ENCODE results near the gene TRMT1.

The TRMT1 gene

DNA sequence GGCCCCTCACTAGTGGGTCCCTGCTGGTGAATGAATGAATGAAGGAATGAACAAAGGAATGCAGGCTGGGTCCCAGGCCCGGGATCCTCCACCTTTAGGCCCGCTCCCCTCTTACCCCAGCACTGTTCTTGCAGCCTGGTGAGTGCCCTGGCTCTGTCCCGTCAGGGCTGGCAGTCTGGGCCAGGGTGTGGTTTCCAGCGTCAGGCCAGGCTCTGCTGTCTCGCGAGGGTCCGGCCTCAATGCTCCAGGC lies 14.2 kb downstream of the TRMT1 start:
- Histone ChIP-seq H3K36me3 (ENCODE audit: insufficient read depth, low read length) (peaks cover 2% of the 10 kb centered on the region), H3K79me2 (ENCODE audit: insufficient read depth, low read length) (no peaks in the 10 kb centered on the region), H3K4me1 (ENCODE audit: insufficient read depth, low read length) (peaks cover 36% of the 10 kb centered on the region), H3K27ac (ENCODE audit: low read length) (no peak overlapping the region), H3K4me3 (ENCODE audit: low read depth in 1 of 2, low read length in 2 of 2) (peak overlapping the region in 1 of 2 experiments; percentile 48; a peak in 2 of 4 replicates), H3K9ac (ENCODE audit: low read depth, low read length) (peak overlapping the region; percentile 44; the same call in 1 of the 2 replicates), H3K4me2 (ENCODE audit: insufficient read depth, low read length) (peak overlapping the region; percentile 55), H3K27me3 (ENCODE audit: insufficient read depth, low read length, poor library complexity) (peaks cover 9% of the 10 kb centered on the region), H3K9me3 (ENCODE audit: insufficient read depth, low read length, severe bottlenecking) (no peaks in the 10 kb centered on the region), H4K20me1 (ENCODE audit: insufficient read depth, low read length) (no peaks in the 10 kb centered on the region), H2AFZ (ENCODE audit: low read depth, low read length) (peak overlapping the region; percentile 30; the same call in 1 of the 2 replicates)
- TF ChIP-seq, protein P1, sequence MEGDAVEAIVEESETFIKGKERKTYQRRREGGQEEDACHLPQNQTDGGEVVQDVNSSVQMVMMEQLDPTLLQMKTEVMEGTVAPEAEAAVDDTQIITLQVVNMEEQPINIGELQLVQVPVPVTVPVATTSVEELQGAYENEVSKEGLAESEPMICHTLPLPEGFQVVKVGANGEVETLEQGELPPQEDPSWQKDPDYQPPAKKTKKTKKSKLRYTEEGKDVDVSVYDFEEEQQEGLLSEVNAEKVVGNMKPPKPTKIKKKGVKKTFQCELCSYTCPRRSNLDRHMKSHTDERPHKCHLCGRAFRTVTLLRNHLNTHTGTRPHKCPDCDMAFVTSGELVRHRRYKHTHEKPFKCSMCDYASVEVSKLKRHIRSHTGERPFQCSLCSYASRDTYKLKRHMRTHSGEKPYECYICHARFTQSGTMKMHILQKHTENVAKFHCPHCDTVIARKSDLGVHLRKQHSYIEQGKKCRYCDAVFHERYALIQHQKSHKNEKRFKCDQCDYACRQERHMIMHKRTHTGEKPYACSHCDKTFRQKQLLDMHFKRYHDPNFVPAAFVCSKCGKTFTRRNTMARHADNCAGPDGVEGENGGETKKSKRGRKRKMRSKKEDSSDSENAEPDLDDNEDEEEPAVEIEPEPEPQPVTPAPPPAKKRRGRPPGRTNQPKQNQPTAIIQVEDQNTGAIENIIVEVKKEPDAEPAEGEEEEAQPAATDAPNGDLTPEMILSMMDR (IDR thresholded peaks at IDR 0.05; ENCODE audit: borderline replicate concordance, extremely low read depth, low read length, poor library complexity, severe bottlenecking): no peak
- no peak for TF ChIP-seq EZH2 (IDR thresholded peaks at IDR 0.05; ENCODE audit: borderline replicate concordance, low read depth, low read length, severe bottlenecking)
- ATAC-seq (ENCODE audit: insufficient read depth, low read depth) (no peak), DNase-seq (no peak)

DNA sequence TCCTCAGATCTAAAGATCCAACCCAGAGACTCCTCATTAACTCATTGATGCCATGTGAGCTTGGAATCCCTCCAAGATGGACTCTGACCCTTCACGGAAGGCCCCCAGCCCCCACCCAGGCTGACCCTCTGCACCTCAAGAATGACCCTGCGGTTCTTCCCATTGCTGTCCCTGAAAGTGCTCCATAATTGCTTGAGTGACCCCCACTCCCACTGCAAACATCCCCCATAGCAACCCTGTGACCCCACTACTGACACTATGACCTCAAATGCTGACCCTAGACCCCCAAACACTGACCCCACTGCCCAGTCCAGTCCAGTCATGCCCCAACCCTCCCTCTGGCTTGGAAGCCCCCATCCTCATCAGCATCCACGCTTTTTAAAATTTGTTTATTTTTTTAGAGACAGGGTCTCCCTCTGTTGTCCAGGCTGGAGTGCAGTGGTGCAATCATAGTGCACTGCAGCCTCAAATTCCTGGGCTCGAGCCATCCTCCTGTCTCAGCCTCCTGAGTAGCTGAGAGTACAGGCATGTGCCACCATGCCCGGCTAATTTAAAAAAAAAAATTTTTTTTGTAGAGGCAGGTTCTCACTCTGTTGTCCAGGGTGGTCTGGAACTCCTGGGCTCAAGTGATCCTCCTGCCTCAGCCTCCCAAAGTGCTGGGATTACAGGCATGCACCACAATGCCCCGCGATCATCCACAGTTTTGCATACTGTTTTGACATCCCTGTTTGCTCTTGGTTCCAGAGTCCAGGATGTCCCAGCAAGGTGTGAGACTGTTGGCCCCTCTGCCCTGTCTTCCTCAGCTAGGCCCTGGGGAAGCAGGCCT lies 14.7 kb downstream of the TRMT1 start:
- Histone ChIP-seq H3K79me2 (ENCODE audit: insufficient read depth, low read length) (no peaks in the 10 kb centered on the region), H3K36me3 (ENCODE audit: insufficient read depth, low read length) (no peaks in the 10 kb centered on the region; the same call in 1 of the 2 replicates), H4K20me1 (ENCODE audit: insufficient read depth, low read length) (no peaks in the 10 kb centered on the region), H3K27ac (ENCODE audit: low read length) (no peak overlapping the region), H2AFZ (ENCODE audit: low read depth, low read length) (peak overlapping the region; percentile 30; the same call in 1 of the 2 replicates), H3K4me2 (ENCODE audit: insufficient read depth, low read length) (peak overlapping the region; percentile 55), H3K4me3 (ENCODE audit: low read depth in 1 of 2, low read length in 2 of 2) (peak overlapping the region in 1 of 2 experiments; percentile 48; a peak in 2 of 4 replicates), H3K9ac (ENCODE audit: low read depth, low read length) (peak overlapping the region; percentile 44; the same call in 1 of the 2 replicates), H3K27me3 (ENCODE audit: insufficient read depth, low read length, poor library complexity) (peaks cover 9% of the 10 kb centered on the region), H3K4me1 (ENCODE audit: insufficient read depth, low read length) (peaks cover 36% of the 10 kb centered on the region), H3K9me3 (ENCODE audit: insufficient read depth, low read length, severe bottlenecking) (no peaks in the 10 kb centered on the region)
- TF ChIP-seq, protein P1 (IDR thresholded peaks at IDR 0.05; ENCODE audit: borderline replicate concordance, extremely low read depth, low read length, poor library complexity, severe bottlenecking): no peak
- TF ChIP-seq EZH2 (IDR thresholded peaks at IDR 0.05; ENCODE audit: borderline replicate concordance, low read depth, low read length, severe bottlenecking): no peak
- DNase-seq: no peak
- ATAC-seq (ENCODE audit: insufficient read depth, low read depth): no peak

DNA sequence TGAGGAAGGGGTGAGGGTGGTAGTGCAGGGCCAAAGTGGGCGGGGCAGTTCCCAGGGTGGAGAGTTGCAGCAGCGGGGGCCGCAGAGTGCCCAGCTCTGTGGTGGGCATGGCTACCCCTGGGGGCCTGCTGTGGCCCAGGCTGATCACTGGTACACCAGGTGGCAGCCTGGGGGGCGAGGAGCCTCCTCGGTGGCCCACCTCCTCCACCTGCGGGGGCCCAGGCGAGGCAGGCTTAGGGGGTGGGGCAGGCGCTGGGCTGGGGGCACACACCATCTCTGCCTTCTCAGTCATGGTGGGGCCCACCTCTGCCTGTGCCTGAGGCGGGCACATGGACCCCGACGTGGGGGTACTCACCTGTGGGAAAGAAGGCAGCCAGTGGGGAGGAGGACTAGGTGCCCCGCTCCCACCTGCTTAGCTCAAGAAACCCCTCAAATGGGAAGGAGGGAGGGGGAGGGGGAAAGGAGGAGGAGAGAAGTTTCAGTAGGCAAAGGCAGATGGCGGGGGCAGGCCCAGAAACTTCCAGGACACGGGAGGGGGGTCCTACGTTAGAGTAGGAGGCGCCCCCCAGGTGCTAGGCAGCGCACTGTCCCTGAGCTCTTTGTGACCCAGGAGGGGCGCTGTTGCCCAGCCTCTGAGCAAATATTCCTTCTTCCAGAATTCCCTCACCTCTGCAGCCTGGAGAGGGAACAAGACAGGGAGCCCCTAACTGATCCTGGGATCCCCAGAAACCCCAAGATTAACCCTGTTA lies 15.5 kb downstream of the TRMT1 start:
- Histone ChIP-seq H3K9ac (ENCODE audit: low read depth, low read length) (no peak overlapping the region), H3K27me3 (ENCODE audit: insufficient read depth, low read length, poor library complexity) (peaks cover 9% of the 10 kb centered on the region), H3K9me3 (ENCODE audit: insufficient read depth, low read length, severe bottlenecking) (no peaks in the 10 kb centered on the region), H3K4me1 (ENCODE audit: insufficient read depth, low read length) (peaks cover 36% of the 10 kb centered on the region), H3K36me3 (ENCODE audit: insufficient read depth, low read length) (no peaks in the 10 kb centered on the region; the same call in 1 of the 2 replicates), H2AFZ (ENCODE audit: low read depth, low read length) (no peak overlapping the region), H3K27ac (ENCODE audit: low read length) (no peak overlapping the region), H3K4me3 (ENCODE audit: low read depth in 1 of 2, low read length in 2 of 2) (no peak overlapping the region), H3K4me2 (ENCODE audit: insufficient read depth, low read length) (no peak overlapping the region), H4K20me1 (ENCODE audit: insufficient read depth, low read length) (no peaks in the 10 kb centered on the region), H3K79me2 (ENCODE audit: insufficient read depth, low read length) (no peaks in the 10 kb centered on the region)
- TF ChIP-seq EZH2 (IDR thresholded peaks at IDR 0.05; ENCODE audit: borderline replicate concordance, low read depth, low read length, severe bottlenecking): no peak
- TF ChIP-seq, protein P1 (IDR thresholded peaks at IDR 0.05; ENCODE audit: borderline replicate concordance, extremely low read depth, low read length, poor library complexity, severe bottlenecking): peak; percentile 19
- no peak for DNase-seq
- no peak for ATAC-seq (ENCODE audit: insufficient read depth, low read depth)

Measured in DND-41 (cell line).